Measurements from ENCODE around the gene KCTD16.

GRCh38 chr5:144281784-144282183 is 111.1 kb downstream of the KCTD16 start:
- TF ChIP-seq CTCF (IDR thresholded peaks at IDR 0.05 in 2 of 3, conservative IDR thresholded peaks at IDR 0.05 in 1 of 3; ENCODE audit: borderline replicate concordance in 1 of 3, insufficient read depth in 1 of 3, low read depth in 2 of 3, low read length in 2 of 3) (no peak), POLR2A (IDR thresholded peaks at IDR 0.05; ENCODE audit: borderline replicate concordance, extremely low read depth, insufficient read depth, insufficient read length) (no peak), EZH2 (IDR thresholded peaks at IDR 0.05) (no peak), ZNF274 (IDR thresholded peaks at IDR 0.05; ENCODE audit: low read depth, low read length) (no peak), RAD21 (IDR thresholded peaks at IDR 0.05; ENCODE audit: low read depth) (no peak), POLR2AphosphoS5 (IDR thresholded peaks at IDR 0.05; ENCODE audit: low read depth, low read length) (no peak), FOSL1 (IDR thresholded peaks at IDR 0.05; ENCODE audit: low read depth) (no peak), MAX (IDR thresholded peaks at IDR 0.05) (no peak), REST (IDR thresholded peaks at IDR 0.05; ENCODE audit: low read depth) (no peak), SP1 (IDR thresholded peaks at IDR 0.05; ENCODE audit: low read depth) (no peak), ATF3 (IDR thresholded peaks at IDR 0.05) (no peak)

Measured in HCT116 (cell line).